ENCODE results near the gene UPK1A.

The UPK1A gene

DNA sequence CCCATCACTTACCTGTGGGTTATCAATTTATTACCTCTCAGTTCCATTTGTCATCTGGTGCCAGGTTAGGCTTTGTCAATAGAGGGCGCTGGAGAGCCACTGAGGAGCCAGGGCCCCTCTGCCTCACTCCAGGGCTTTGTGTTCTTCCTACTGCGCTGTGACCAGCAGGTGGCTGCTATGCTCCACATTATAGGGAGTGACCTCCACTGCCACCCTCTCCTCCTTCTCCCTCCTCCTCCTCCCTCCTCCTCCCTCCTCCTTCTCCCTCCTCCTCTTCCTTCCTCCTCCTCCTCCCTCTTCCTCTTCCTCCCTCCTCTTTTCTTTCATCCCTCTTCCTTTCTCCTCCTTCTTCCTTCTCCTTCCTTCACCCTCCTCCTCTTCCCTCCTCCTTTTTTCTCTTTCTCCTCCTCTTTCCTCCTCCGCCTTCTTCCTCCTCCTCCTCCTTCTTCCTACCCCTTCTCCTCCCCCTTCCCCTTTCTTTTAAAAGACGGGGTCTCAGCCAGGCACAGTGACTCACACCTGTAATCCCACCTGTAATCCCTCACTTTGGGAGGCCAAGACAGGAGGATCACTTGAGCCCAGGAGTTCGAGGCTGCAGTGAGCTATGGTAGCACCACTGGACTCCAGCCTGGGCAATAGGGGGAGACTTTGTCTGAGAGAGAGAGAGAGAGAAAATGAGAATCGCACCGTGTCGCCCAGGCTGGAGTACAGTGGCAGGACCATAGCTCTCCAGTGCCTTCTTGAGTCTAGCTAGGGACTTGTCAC is 27.7 kb downstream of the UPK1A start:
- peak in 1 of 2 experiments; percentile 59 for DNase-seq

DNA sequence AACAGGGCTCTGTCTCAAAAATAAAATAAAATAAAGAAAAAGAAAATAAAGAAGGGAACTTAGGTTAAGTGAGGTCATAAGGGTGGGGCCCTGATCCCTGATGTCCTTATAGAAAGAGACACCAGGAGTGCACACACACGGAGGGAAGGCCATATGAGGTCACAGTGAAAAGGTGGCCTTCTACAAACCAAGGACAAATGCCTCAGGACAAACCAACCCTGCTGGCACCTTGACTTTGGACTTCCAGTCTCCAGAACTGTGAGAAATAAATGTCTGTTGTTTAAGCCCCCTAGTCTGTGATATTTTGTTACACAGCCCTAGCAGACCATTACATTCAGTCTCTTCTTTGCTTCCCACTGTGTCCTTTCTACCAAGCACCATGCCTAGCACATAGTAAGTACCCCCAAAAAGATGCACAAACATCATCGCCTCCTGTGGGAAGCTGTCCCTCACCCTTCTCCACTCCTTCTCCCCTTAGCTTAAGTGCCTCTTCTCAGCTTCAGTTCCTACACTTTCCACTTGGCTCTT is 29.6 kb downstream of the UPK1A start:
- DNase-seq: no peak

GRCh38 chr19:35696835-35697234 is 30.5 kb downstream of the UPK1A start:
- DNase-seq: no peak

- peak; percentile 96 to 97 for DNase-seq
Observed at GRCh38 chr19:35702223-35703012, 36.1 kb downstream of the UPK1A start.

- no peak for DNase-seq
Observed at GRCh38 chr19:35703343-35703742, 37.0 kb downstream of the UPK1A start.

GRCh38 chr19:35704218-35704617 is 37.9 kb downstream of the UPK1A start, which contains the start of gene ZBTB32:
ZBTB32 (plus strand) TSS chr19:35704558; CDS start chr19:35714627, 10,069 bp downstream.
- DNase-seq: peak in 1 of 2 experiments; percentile 5

DNA sequence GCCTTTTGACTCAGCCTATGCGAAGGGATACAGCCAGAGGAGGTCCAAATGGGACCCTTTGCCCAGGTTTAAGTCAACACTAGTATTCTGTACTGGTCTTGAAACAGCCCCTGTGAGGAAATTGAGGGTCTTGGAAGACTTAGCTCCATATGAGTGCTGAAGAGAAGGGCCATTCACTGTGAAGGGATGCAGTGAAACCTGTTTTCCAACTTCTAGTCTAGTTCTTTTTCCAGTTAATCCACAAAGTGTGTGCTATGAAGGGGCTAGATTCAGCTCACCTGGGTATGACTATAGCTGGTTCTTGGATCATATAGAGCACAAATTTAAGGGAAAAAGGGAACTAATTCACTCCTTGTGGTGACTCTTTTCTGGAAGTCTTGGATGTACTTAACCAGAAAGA is 42.1 kb downstream of the UPK1A start:
- DNase-seq: no peak

- no peak for DNase-seq
Observed at GRCh38 chr19:35710784-35711723, 44.7 kb downstream of the UPK1A start.

DNA sequence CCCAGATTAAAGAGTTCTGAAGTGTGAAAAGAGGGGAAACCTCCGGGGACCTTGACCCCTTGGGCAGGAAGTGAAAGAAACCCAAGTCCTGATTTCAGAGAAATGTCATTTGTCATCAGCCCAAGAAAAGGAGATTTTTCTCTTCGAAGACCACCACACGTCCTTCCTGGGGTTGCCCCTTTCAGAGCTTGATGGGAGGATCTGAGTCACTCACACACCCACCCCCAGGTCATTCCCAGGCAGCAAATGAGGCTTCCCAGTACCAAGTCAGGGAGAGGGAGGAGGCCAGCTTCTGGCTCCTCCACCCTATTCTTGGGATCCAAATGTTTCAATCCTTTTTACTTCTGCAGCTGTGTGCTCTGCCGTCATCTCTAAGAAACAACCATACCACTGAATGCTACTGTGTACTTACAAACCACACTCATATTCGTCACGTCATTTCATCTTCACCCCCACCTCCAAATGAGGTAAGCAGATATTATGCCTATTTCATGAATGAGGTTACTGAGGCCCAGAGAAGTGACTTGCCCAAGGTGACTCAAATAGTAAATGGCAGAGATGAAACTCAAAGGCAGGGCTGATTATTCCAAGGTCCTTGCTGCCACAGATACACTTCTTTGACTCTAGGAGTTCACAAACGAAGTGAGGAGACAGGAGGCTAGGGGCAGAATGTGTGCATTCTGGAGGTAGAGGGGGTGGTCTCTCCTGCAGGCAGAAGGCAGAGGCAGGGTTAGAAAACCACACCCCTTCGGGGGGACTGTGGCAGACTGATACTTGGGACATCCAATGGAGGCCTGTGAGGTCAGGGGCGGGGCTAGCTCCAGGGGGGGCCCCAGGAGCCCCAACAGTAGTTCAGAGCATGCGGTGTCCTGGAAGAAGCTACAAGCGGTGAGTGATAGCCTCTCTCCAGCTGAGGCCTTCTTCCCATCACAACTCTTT is 46.5 kb downstream of the UPK1A start:
- DNase-seq: no peak

GRCh38 chr19:35713506-35713850 is 47.2 kb downstream of the UPK1A start:
- DNase-seq: no peak

GRCh38 chr19:35713904-35714495 is 47.7 kb downstream of the UPK1A start:
- no peak for DNase-seq

DNA sequence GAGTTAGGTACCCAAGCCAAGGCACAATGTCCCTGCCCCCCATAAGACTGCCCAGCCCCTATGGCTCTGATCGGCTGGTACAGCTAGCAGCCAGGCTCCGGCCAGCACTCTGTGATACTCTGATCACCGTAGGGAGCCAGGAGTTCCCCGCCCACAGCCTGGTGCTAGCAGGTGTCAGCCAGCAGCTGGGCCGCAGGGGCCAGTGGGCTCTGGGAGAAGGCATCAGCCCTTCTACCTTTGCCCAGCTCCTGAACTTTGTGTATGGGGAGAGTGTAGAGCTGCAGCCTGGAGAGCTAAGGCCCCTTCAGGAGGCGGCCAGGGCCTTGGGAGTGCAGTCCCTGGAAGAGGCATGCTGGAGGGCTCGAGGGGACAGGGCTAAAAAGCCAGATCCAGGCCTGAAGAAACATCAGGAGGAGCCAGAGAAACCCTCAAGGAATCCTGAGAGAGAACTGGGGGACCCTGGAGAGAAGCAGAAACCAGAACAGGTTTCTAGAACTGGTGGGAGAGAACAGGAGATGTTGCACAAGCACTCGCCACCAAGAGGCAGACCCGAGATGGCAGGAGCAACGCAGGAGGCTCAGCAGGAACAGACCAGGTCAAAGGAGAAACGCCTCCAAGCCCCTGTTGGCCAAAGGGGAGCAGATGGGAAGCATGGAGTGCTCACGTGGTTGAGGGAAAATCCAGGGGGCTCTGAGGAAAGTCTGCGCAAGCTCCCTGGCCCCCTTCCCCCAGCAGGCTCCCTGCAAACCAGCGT is 48.5 kb downstream of the UPK1A start:
- DNase-seq: no peak

GRCh38 chr19:35715355-35715809 is 49.1 kb downstream of the UPK1A start:
- DNase-seq: no peak

GRCh38 chr19:35715981-35716800 is 49.9 kb downstream of the UPK1A start:
- DNase-seq: peak in 1 of 2 experiments; percentile 47

- peak; percentile 79 to 88 for DNase-seq
Observed at GRCh38 chr19:35716801-35717664, 50.7 kb downstream of the UPK1A start.

DNA sequence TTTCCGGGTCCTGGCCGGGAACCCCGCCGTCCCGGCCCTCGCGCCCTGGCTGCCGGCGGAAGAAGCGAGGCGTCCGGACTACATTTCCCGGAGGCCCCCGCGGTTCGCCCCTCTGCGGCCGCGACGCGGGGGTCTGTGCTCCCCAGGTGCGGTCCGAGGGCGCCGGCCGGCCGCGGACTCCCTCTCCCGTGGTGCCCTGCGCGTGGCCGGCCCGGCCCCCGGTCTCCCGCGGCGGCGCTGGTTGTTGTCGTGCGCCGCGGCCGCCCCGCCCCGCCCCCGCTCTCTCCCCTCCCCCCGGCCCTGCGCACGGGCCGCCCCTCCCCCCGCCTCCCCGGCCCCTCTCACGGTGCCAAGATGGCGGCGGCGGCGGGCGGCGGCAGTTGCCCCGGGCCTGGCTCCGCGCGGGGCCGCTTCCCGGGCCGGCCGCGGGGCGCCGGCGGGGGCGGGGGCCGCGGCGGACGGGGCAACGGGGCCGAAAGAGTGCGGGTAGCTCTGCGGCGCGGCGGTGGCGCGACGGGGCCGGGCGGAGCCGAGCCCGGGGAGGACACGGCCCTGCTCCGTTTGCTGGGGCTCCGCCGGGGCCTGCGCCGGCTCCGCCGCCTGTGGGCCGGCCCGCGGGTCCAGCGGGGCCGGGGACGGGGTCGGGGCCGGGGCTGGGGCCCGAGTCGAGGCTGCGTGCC is 51.5 kb downstream of the UPK1A start, which contains the start of gene KMT2B:
KMT2B (plus strand) TSS at position 339 of the 680 bp plus-strand sequence; CDS start at position 355, 16 bp downstream.
- no peak for DNase-seq

- DNase-seq: no peak
Observed at GRCh38 chr19:35718345-35719041, 52.2 kb downstream of the UPK1A start.

Data from cerebellar nuclear complex (tissue), 1 donor.